Measurements from ENCODE around the gene ITIH4.

Gene ITIH4

DNA sequence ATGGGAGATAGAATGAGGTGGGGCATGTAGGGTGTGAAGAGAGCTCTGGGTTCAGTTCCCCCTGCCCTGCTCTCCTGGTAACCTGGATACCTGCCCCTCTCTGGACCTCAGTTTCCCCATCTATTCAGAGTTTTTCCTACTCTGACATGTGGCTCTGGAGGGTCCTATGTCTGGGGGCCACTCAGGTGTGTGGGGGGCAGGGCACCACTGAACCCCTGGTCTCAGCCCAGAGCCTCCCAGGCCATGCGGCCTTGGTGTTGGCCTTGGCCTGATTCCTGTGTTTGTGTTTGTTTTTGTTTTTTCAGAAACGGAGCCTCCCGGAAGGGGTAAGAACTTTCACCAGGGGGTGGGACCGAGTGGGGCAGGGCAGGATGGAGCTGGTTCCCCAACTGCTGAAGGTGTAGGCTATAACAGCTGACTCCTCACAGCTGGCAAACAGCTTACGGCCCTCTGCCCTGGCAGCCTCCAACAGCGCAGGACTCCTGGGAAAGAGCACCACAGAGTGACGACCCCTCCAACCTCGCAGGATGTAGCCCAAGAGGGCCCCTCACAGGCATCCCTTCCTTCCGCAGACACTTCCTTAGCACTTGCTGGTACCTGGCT, 35.1 kb downstream of the ITIH4 start:
- no peak for DNase-seq

DNA sequence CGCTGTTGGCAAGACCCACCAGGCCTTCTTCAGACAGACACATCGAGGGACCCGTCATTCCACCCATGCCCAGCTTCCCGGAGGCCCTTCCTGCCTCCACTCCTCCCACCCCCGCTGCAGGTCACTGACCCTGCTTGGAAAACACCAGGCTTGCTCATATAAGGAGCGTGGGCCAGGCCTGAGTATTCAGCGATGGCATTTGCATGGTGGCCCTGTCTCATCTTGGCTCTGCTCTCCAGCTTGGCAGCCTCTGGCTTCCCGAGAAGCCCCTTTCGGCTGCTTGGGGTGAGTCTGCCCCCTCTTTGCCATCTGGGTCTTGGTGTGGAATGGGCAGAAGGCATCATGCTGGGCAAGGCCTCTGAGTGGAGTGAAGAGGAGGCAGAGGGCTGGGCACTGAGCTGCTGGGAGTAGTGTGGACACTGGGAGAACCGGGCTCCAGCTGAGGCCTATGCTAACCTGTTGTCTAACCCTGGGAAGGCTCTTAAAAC, 35.8 kb downstream of the ITIH4 start, which contains the start of gene ITIH3:
ITIH3 (plus strand) TSS at position 185 of the 488 bp plus-strand sequence; CDS start at position 193, 8 bp downstream.
- no peak for DNase-seq

DNA sequence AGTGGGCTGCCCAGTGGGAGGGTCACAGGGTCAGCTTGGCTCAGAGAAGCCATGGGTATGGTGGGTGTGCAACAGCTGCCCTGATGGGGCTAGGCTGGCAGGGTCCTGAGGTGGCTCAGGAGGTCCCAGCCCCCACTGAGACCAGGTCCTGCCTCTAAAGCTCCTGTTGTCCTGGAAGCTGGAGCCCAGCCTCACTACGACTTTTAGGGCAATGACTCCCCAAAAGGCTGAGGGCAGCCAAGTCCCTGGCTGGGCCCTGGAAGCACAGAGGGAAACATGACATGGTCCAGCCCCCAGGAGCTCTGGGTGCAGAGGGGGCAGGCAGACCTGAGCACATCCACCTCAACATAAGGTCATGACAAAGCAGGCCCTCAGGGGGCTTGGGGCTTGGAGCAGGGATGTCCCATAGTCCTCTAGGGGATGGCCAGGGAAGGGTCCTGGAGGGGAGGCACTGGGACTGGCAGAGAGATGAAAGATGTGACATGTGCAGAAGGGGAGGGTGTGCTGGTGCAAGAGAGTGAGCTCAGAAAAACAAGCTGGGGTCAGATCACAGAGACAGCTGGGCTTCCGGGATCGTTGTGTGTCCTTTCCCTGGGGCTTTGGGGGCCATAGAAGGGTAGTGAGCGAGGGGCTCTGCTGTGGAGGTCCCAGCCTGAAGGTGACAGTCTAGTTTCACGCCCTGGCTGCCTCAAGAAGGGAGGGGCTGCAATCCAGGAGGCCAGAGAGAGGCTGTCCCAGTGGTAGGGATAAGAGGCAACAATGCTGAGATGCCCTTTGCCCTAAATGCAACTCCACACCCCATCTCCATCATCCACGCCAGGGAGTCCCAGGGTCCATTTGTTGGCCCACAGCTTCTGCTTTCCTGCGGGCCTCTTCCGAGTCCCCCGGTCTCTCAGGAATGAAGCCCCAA, 36.5 kb downstream of the ITIH4 start:
- no peak for DNase-seq

GRCh38 chr3:52792961-52793695, 37.3 kb downstream of the ITIH4 start:
- DNase-seq: no peak

- DNase-seq: no peak
Observed at GRCh38 chr3:52792413-52792812, 38.1 kb downstream of the ITIH4 start.

GRCh38 chr3:52791928-52792327, 38.5 kb downstream of the ITIH4 start:
- no peak for DNase-seq

GRCh38 chr3:52791366-52791765, 39.1 kb downstream of the ITIH4 start:
- no peak for DNase-seq

GRCh38 chr3:52790741-52791140, 39.7 kb downstream of the ITIH4 start:
- no peak for DNase-seq

DNA sequence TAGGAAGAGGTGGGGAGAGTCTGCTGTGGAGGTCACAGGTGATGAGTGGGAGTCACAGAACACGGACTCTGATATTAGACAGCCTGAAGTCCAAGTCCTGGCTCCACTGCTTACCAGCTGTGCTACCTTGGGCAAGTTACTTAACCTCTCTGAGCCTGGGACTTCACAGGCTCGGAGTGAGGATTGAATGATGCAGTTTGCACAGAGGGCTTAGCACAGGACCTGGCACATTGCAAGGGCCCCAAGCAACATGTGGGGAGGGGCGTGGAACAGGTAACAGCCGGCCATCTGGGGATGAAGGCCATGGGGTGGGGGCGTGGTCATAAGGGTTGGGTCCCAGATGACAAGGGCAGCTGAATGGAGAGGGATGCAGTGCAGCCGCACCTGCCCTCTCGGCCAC, 40.1 kb downstream of the ITIH4 start:
- no peak for DNase-seq

DNA sequence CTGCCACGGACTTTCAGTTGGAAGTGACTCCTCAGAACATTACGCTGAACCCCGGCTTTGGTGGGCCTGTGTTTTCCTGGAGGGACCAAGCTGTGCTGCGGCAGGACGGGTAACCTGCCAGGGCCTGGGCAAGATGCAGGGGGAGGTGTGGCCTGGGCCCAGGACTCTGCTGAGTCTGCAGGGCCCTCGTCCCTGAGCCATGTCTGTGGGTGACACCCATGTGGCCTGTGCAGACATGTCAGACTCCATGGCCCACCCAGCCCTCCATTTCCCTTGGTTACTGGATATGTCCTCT, 40.8 kb downstream of the ITIH4 start:
- no peak for DNase-seq

- no peak for DNase-seq
Observed at GRCh38 chr3:52788890-52789745, 41.4 kb downstream of the ITIH4 start.

DNA sequence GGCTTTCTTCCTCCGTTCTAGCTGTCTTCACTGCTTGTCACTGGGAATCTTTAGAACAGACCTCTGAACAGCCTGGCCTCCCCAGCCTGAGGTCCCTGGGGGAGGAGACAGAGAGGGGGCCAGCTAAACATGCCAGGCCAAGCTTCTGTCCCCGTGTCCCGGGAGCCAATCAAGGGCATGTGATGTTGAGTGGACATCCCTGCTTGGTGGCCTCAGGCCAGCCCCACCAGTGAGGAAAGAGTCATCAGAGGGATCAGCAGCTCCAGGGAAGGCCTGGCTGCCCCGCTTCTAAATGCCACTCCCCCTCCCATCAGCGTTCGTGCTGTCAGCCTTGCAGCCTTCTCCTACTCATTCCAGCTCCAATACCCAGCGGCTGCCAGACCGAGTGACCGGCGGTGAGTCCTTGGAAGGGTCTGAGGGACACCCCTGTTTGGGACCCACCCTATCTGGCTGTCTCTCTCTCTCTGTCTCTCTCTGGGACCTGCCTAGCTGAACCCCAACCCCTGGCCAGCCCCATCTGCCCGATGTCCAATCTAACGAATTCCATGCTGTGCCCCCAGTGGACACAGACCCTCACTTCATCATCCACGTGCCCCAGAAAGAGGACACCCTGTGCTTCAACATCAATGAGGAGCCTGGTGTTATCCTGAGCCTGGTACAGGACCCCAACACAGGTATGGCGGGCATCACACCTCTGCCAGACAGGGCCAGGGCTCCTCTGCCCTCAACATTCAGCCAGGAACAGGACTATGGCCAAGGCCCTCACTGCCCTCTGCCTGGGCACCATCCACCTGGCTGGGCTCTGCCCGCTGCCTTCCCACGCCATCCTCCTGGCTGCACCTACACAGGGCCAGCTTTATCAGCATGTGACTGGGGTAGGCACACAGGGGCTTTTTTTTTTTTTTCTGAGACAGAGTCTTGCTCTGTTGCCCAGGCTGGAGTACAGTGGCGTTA, 42.5 kb downstream of the ITIH4 start:
- DNase-seq: no peak

DNA sequence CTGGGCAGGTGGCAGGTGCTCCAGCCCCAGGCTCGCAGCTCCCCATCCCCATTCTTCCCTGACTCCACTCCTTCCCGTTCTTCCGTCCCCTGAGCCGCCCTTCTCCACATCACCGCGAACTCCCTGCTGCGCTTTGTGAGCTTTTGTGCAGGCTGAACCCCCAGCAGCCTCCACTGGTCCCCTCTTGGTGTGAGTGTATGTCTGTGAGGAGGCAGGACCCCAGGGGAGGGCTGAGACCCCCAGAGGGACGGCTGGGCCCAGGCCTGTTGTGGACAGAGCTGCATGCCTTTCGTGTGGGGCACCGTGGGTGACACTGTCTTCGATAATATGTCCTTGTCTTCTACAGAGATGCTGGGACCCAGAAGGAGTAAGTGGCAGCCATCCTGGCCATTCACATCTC, 43.2 kb downstream of the ITIH4 start:
- no peak for DNase-seq

- DNase-seq: no peak
Observed at GRCh38 chr3:52786330-52787215, 43.9 kb downstream of the ITIH4 start.

GRCh38 chr3:52784931-52785590, 45.4 kb downstream of the ITIH4 start:
- DNase-seq: no peak

- DNase-seq: no peak
Observed at GRCh38 chr3:52784021-52784621, 46.4 kb downstream of the ITIH4 start.

DNA sequence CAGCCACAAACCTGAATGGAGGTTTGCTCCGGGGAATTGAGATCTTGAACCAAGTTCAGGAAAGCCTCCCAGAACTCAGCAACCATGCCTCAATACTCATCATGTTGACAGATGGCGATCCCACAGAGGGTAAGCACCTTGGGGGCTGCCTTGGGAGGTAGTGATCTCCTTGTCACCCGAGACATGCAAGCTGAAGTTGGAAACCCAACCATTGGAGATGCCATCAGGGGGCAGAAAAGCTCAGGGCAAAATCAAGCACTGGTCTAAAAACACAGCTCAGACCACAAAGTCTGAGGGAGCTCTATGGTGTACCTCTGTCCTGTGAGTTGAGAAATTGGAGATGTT, 47.3 kb downstream of the ITIH4 start:
- no peak for DNase-seq

DNA sequence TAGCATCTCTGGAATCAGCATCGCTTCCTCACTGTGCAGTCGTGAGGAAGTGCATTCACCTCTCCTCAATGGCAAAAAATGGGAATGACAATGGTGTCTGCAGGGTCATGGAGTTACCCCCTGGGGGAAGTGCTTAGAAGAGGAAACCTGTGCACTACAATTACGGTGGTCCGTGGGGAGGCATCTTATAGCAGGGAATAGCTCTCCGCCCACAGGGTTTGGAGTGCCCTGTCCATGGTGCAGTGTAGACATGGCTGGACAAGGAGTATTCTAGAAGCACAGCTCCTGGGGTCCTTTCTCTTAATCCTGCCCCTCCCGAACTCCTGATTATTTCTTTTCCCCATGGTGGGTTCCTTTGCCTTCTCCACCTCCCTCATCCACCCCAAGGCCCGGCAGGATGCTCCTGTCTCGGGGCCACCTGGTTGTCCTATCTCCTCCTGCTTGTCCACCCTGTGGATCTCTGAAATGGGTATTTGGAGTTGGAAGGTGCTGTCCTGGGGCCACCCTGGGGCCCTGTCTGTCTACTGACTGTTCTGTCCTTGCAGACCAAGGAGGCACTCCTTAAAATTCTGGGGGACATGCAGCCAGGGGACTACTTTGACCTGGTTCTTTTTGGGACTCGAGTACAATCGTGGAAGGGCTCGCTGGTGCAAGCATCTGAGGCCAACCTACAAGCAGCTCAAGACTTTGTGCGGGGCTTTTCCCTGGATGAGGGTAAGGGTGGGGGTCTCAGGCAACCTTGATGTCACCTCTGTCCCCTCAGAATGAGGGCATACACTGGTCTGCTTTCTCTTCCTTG, 47.9 kb downstream of the ITIH4 start:
- no peak for DNase-seq

GRCh38 chr3:52781741-52782140, 48.7 kb downstream of the ITIH4 start:
- no peak for DNase-seq

Data from NCI-H1436 (cell line).